Prostate gland (tissue), 2 donors: ENCODE data around the gene TNS1. TPM values are rescaled to one million over a fixed set of nuclear protein-coding genes. Genes with fewer than 3 reads are reported as not detected.
A peak's percentile ranks its signal among the peaks of the same experiment; 100 is the strongest.

Source experiments
- DNase-seq: peaks from one replicate; pipeline ENCODE4 v3.0.0-alpha.2; 2019; ENCODE audit warnings: low spot score
- H3K27ac ChIP-seq, 2 donors: fragments of 200-600 bp; sonication (generic); 2 replicates each; pipeline ENCODE4 v1.5.1; 2017 to 2019
- H3K27me3 ChIP-seq: fragments of 200-600 bp; sonication (generic); replicated peaks from 2 replicates; pipeline ENCODE4 v1.5.1; 2019; ENCODE audit not compliant: insufficient read depth
- H3K36me3 ChIP-seq, 2 donors: fragments of 200-600 bp; sonication (generic); 1 replicate in 1 of 2; 2 replicates in 1 of 2; pipeline versions ENCODE4 v1.5.1 to v1.8.1; 2017 to 2019
- H3K4me1 ChIP-seq: fragments of 200-600 bp; sonication (generic); replicated peaks from 2 replicates; pipeline ENCODE4 v1.5.1; 2019
- H3K4me3 ChIP-seq, 2 donors: fragments of 200-600 bp; sonication (generic); 2 replicates each; pipeline ENCODE4 v1.5.1; 2017 to 2019
- H3K9me3 ChIP-seq: fragments of 200-600 bp; sonication (generic); 2 replicates; pipeline ENCODE4 v1.5.1; 2017
- CTCF ChIP-seq, 4 experiments: fragments of 200-600 bp in 2 of 4; fragments of 450-650 bp in 2 of 4; sonication (generic) in 2 of 4; IDR thresholded peaks; 1 replicate in 3 of 4; 2 replicates in 1 of 4; pipeline ENCODE4 v1.5.1; 2016 to 2019; ENCODE audit warnings: antibody characterized with exemption in 4 of 4, mild to moderate bottlenecking in 2 of 4, moderate library complexity in 2 of 4
- POLR2A ChIP-seq: fragments of 450-650 bp; IDR thresholded peaks from one replicate; pipeline ENCODE4 v1.6.1; 2016; ENCODE audit warnings: antibody characterized with exemption, mild to moderate bottlenecking
- POLR2AphosphoS5 ChIP-seq: sonication (generic); formaldehyde crosslinking; IDR thresholded peaks from one replicate; pipeline ENCODE4 v1.6.1; 2017; ENCODE audit warnings: antibody characterized with exemption
- WGBS: methylation state at CpG from one replicate; pipeline ENCODE4 v1.1.5; 2018; 5-methylcytosine and 5-hydroxymethylcytosine counted together
- intact Hi-C: fragments of 100-400 bp; cut with DNase I; formaldehyde crosslinking; loops from one replicate; pipeline ENCODE4 v1.14.2; 2022
- total RNA-seq, 2 donors: library from RNA; depleted of rRNA; stranded (reverse); fragments of >200 nt; gene quantifications; one replicate each; pipeline ENCODE4 v1.1.0, GENCODE V29; 2016

TNS1 gene
- total RNA-seq, 2 donors from 2014 or later, result 238 to 659 TPM

GRCh38 chr2:217803653-217803960 lies 199.2 kb downstream of the TNS1 start:
- no peak for TF ChIP-seq POLR2AphosphoS5
- no peaks in the 10 kb centered on the region for H3K27me3 ChIP-seq
- no peak overlapping the region for H3K4me3 ChIP-seq
- H3K27ac ChIP-seq, result no peak overlapping the region
- intact Hi-C loops, result no loop called here
- DNase-seq, result no peak
- WGBS, result 42% methylated on average over 3 of the region's 3 CpGs
- peaks cover 6 to 8% of the 10 kb centered on the region in 2 donors for H3K36me3 ChIP-seq
- no peaks in the 10 kb centered on the region for H3K4me1 ChIP-seq
- no peaks in the 10 kb centered on the region for H3K9me3 ChIP-seq

- no peaks in the 10 kb centered on the region for H3K9me3 ChIP-seq
- 60% methylated on average over 7 of the region's 7 CpGs for WGBS
- no peaks in the 10 kb centered on the region for H3K4me1 ChIP-seq
- no peak overlapping the region for H3K4me3 ChIP-seq
- intact Hi-C loops, result no loop called here
- DNase-seq, result no peak
- H3K27ac ChIP-seq, result no peak overlapping the region
- H3K27me3 ChIP-seq, result no peaks in the 10 kb centered on the region
- TF ChIP-seq POLR2AphosphoS5, result no peak
- TF ChIP-seq CTCF (IDR thresholded peaks at IDR 0.05), result no peak
- TF ChIP-seq POLR2A, result no peak
- H3K36me3 ChIP-seq, result peaks cover 2 to 6% of the 10 kb centered on the region in 2 donors
Measured at GRCh38 chr2:217802876-217803652, 199.7 kb downstream of the TNS1 start.

- intact Hi-C loops, result no loop called here
- Histone ChIP-seq H3K27ac (no peak overlapping the region), H3K36me3 (peaks cover 0 to 6% of the 10 kb centered on the region in 2 donors), H3K9me3 (no peaks in the 10 kb centered on the region), H3K27me3 (no peaks in the 10 kb centered on the region), H3K4me3 (no peak overlapping the region), H3K4me1 (no peaks in the 10 kb centered on the region)
- 59% methylated on average over 4 of the region's 4 CpGs for WGBS
- TF ChIP-seq CTCF (IDR thresholded peaks at IDR 0.05) (no peak), POLR2AphosphoS5 (no peak), POLR2A (no peak)
- no peak for DNase-seq
Measured at GRCh38 chr2:217802266-217802665, 200.5 kb downstream of the TNS1 start.

GRCh38 chr2:217801711-217802110 lies 201.1 kb downstream of the TNS1 start:
- H3K36me3 ChIP-seq, result peaks cover 0 to 5% of the 10 kb centered on the region in 2 donors
- H3K4me1 ChIP-seq, result no peaks in the 10 kb centered on the region
- no peak for TF ChIP-seq POLR2A
- no peak for TF ChIP-seq POLR2AphosphoS5
- TF ChIP-seq CTCF (IDR thresholded peaks at IDR 0.05), result no peak
- WGBS, result 58% methylated on average over 8 of the region's 8 CpGs
- no peaks in the 10 kb centered on the region for H3K27me3 ChIP-seq
- no peak for DNase-seq
- H3K4me3 ChIP-seq, result no peak overlapping the region
- H3K9me3 ChIP-seq, result no peaks in the 10 kb centered on the region
- intact Hi-C loops, result no loop called here
- H3K27ac ChIP-seq, result no peak overlapping the region

GRCh38 chr2:217801115-217801531 lies 201.7 kb downstream of the TNS1 start:
- Histone ChIP-seq H3K36me3 (no peaks in the 10 kb centered on the region), H3K27me3 (no peaks in the 10 kb centered on the region), H3K4me3 (no peak overlapping the region), H3K9me3 (no peaks in the 10 kb centered on the region), H3K27ac (peak overlapping the region in 1 of 2 donors; percentile 5), H3K4me1 (no peaks in the 10 kb centered on the region)
- TF ChIP-seq POLR2A (no peak), CTCF (IDR thresholded peaks at IDR 0.05) (no peak), POLR2AphosphoS5 (peak; percentile 3)
- WGBS, result 54% methylated on average over 11 of the region's 11 CpGs
- no peak for DNase-seq
- intact Hi-C loops, result no loop called here
